ELR (cell line): ENCODE data around the gene MANBA.

Source experiments
- DNase-seq: peaks from one replicate; pipeline ENCODE4 v3.0.0-alpha.2; 2015; ENCODE audit warnings: low read depth

The MANBA gene

DNA sequence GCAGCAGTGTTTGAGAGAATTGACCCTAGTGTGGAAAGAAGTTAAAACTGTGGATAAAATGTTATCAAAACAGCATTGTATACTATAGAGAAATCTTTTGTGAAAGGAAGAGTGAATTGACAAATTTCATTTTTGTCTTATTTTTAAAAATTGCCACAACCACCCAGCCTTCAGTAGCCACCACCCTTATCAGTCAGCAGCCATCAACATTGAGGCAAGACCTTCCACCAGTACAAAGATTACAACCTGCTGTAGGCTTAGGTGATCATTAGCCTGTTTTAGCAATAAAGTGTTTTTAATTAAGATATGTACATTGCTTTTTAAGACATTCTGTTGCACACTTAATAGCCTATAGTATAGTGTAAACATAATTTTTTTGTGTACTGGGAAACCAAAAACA, 168.5 kb downstream of the MANBA start:
- no peak for DNase-seq

GRCh38 chr4:102589743-102590142, 171.0 kb downstream of the MANBA start:
- no peak for DNase-seq

- DNase-seq = no peak
These were observed 174.1 kb downstream of the MANBA start for GRCh38 chr4:102586644-102587021.

DNA sequence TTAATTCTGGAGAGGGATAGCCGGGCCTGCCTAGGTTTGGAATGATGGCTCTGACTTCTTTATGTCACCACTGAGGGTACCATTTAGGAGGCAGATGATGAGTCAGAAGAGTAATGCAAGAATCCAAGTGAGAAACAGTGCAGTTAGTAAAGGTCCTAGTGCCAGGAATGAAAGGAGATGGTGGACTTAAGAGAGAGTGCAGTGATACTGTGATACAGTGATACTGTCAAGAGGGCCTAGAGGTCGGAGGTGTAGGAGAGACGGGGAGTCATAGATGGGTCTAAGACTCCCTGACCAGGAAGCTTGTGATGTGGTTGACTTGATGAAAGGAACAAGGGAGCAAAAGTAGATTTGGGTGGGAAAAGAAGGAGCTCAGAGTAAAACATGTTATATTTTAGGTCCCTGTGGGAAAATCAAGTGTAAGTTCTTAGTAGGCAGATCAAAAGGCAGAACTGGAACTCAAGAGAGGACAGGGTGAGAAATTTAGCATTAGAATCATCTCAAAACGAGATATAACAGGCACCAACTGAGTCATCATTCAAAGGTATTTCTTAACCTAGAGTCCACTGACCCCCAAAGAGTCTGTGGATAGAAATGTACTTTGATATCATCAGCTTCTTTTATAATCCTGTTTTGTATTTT, 174.6 kb downstream of the MANBA start:
- DNase-seq = no peak

DNA sequence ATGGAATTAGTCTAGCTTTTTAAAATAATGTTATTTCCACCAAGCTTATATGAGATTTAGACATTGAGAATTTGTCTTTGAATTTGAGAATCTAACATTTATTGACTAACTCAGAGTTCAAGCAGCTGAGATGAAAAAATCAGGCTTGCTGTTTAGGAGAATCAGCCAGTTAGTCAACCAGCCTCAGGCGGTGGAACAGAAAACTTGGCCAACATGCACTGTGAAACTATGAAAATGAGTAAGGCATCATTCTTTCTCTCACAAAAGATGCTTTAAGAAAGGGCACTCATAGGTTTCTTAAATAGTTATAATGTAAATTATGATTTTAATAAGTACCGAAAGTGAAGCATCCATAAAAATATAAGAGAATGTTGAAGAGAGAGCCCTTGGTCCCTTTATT, 175.4 kb downstream of the MANBA start:
- no peak for DNase-seq

DNA sequence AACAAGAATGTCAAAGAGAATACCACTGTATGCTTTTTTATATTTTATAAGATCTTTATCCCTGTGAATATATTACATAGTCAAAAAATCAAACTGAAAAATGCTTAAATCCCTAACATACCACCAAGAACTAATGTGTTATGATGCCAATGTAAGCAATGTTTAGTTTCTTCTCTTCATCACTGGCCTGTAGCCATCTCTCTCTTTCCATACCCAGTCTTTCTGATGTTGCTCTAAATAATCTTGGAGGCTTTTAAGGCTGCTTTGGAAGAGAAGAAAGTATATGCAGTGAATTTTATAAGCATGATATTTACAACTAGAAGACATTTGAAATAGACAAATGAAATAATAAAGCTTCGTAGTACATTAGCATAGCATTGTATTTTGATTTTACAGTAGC, 176.7 kb downstream of the MANBA start:
- DNase-seq = no peak
